ENCODE data around the gene KIAA1958. TPM values are rescaled to one million over a fixed set of nuclear protein-coding genes. Genes with fewer than 3 reads are reported as not detected.

The KIAA1958 gene
- total RNA-seq, 1 experiment from 2014 or later = 5.8 TPM

DNA sequence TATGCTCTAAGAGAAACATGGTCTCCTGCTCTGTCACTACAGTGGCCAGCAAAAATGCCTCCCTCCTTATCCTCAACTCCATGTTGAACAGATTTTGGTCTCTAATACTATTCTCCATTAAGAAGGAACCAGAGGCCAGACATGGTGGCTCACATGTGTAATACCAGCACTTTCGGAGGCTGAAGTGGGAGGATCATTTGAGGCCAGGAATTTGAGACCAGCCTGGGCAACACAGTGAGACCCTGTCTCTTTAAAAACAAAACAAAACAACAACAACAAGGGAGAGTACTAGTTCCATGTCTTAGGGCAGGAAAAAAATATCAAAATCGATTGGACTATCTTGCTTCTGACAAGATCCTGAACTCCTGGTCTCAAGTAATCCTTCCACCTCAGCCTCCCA lies 216.7 kb downstream of the KIAA1958 start:
- POLR2A ChIA-PET = interaction anchor here (0.8 to 1.8 kb wide), 2 partner anchors 14 to 217 kb away, joined by 3 to 4 read pairs; no protein-coding TSS in a partner anchor
- H3K27ac Mint-ChIP-seq (ENCODE audit: low read depth, unreplicated experiment) = no peak overlapping the region
- intact Hi-C loops (cut with micrococcal nuclease) = no loop called here
- DNase-seq (ENCODE audit: unreplicated experiment) = no peak
- CTCF ChIA-PET = no interaction called here
- no peak overlapping the region for H3K4me3 Mint-ChIP-seq (ENCODE audit: unreplicated experiment)
- no peaks in the 10 kb centered on the region for H3K9me3 Mint-ChIP-seq (ENCODE audit: unreplicated experiment)
- no TSS peak for BruUV-seq (replicated peaks)
- peaks cover 11% of the 10 kb centered on the region for H3K4me1 Mint-ChIP-seq (ENCODE audit: insufficient read depth, unreplicated experiment)
- TF ChIP-seq, protein P1, sequence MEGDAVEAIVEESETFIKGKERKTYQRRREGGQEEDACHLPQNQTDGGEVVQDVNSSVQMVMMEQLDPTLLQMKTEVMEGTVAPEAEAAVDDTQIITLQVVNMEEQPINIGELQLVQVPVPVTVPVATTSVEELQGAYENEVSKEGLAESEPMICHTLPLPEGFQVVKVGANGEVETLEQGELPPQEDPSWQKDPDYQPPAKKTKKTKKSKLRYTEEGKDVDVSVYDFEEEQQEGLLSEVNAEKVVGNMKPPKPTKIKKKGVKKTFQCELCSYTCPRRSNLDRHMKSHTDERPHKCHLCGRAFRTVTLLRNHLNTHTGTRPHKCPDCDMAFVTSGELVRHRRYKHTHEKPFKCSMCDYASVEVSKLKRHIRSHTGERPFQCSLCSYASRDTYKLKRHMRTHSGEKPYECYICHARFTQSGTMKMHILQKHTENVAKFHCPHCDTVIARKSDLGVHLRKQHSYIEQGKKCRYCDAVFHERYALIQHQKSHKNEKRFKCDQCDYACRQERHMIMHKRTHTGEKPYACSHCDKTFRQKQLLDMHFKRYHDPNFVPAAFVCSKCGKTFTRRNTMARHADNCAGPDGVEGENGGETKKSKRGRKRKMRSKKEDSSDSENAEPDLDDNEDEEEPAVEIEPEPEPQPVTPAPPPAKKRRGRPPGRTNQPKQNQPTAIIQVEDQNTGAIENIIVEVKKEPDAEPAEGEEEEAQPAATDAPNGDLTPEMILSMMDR (IDR thresholded peaks at IDR 0.05; ENCODE audit: unreplicated experiment) = no peak
- peaks cover 19% of the 10 kb centered on the region for H3K36me3 Mint-ChIP-seq (ENCODE audit: insufficient read depth, unreplicated experiment)
- H3K27me3 Mint-ChIP-seq (ENCODE audit: insufficient read depth, unreplicated experiment) = no peaks in the 10 kb centered on the region

DNA sequence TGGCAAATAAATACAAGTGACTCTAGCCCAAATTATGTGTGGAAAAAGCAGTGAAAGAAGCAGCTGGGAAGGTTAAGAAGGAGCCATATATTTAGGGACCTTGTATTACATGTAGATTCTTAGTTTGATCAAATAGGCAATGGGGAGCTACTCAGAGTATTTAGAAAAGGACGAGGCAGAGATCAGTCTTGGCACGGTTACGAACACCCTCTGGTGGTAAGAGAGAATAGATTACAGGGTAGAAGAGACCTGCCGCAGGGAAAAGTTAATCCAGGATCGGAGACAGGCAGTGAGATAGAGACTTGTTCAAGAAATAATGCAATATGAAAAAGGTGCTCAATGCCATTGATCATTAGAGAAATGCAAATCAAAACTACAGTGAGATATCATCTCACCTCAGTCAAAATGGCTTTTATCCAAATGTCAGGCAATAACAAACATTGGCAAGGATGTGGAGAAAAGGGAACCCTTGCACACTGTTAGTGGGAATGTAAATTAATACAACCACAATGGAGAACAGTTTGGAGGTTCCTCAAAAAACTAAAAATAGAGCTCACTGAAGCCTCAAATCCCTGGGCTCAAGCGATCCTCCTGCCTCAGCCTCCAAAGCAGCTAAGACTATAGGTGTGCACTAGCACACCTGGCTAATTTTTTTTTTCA lies 219.3 kb downstream of the KIAA1958 start:
- POLR2A ChIA-PET = no interaction called here

DNA sequence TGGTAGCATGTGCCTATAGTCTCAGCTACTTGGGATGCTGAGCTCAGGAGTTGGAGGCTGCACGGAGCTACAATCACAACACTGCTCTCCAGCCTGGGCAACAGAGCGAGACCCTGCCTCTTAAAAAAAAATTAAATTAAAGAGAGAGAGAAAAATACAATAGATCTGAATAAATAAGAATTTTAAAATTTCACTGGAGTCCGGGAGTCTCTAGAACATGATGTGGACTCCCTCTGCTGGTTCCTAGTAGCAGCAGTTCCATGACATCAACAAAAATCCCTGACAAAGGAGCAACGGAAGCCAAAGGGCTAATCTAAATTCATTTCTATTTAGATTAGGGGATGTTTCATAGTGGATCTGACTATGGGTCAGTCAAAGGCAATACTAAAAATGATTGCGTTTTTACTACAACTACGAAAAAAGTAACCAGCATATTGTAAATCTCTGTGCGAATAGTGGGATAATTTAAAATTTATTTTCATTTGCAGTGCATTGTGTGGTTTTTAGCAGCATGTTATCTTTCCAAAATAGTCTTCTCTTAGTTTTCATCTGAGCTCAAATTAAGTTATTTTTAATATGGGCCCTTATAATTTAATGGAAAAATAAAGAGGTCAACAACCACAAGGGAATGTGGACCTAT lies 224.5 kb downstream of the KIAA1958 start:
- intact Hi-C loops (cut with micrococcal nuclease) = loop anchor here (1.0 to 5.0 kb wide), 4 partner anchors 224 to 599 kb away; partner anchors contain the start of gene KIAA1958
- peaks cover 27% of the 10 kb centered on the region for H3K36me3 Mint-ChIP-seq (ENCODE audit: insufficient read depth, unreplicated experiment)
- H3K4me3 Mint-ChIP-seq (ENCODE audit: unreplicated experiment) = no peak overlapping the region
- no peaks in the 10 kb centered on the region for H3K27me3 Mint-ChIP-seq (ENCODE audit: insufficient read depth, unreplicated experiment)
- ChIA-PET CTCF (interaction anchor here (0.5 to 2.4 kb wide), 25 partner anchors 12 to 1741 kb away, joined by 3 to 21 read pairs (median 3); partner anchors contain the start of gene HSDL2), POLR2A (interaction anchor here (1.1 to 1.3 kb wide), 2 partner anchors 41 to 332 kb away, joined by 4 to 5 read pairs; partner anchors contain the start of gene HSDL2)
- TF ChIP-seq, protein P1 (IDR thresholded peaks at IDR 0.05; ENCODE audit: unreplicated experiment) = peak; percentile 40
- peak; percentile 38 for DNase-seq (ENCODE audit: unreplicated experiment)
- H3K9me3 Mint-ChIP-seq (ENCODE audit: unreplicated experiment) = peaks cover 7% of the 10 kb centered on the region
- BruUV-seq (replicated peaks) = no TSS peak
- peaks cover 17% of the 10 kb centered on the region for H3K4me1 Mint-ChIP-seq (ENCODE audit: insufficient read depth, unreplicated experiment)
- H3K27ac Mint-ChIP-seq (ENCODE audit: low read depth, unreplicated experiment) = no peak overlapping the region

More for the DNA sequence above, 219.3 kb downstream of the KIAA1958 start:
- TF ChIP-seq, protein P1 (IDR thresholded peaks at IDR 0.05; ENCODE audit: unreplicated experiment) = no peak
- intact Hi-C loops (cut with micrococcal nuclease) = no loop called here
- Mint-ChIP-seq H3K9me3 (ENCODE audit: unreplicated experiment) (no peaks in the 10 kb centered on the region), H3K27ac (ENCODE audit: low read depth, unreplicated experiment) (no peak overlapping the region), H3K27me3 (ENCODE audit: insufficient read depth, unreplicated experiment) (no peaks in the 10 kb centered on the region), H3K4me3 (ENCODE audit: unreplicated experiment) (no peak overlapping the region), H3K4me1 (ENCODE audit: insufficient read depth, unreplicated experiment) (peaks cover 11% of the 10 kb centered on the region), H3K36me3 (ENCODE audit: insufficient read depth, unreplicated experiment) (peaks cover 25% of the 10 kb centered on the region)
- DNase-seq (ENCODE audit: unreplicated experiment) = peak; percentile 27
- BruUV-seq (replicated peaks) = no TSS peak
- CTCF ChIA-PET = interaction anchor here (0.7 to 1.6 kb wide), 3 partner anchors 114 to 289 kb away, joined by 3 to 5 read pairs (median 3); no protein-coding TSS in a partner anchor

DNA sequence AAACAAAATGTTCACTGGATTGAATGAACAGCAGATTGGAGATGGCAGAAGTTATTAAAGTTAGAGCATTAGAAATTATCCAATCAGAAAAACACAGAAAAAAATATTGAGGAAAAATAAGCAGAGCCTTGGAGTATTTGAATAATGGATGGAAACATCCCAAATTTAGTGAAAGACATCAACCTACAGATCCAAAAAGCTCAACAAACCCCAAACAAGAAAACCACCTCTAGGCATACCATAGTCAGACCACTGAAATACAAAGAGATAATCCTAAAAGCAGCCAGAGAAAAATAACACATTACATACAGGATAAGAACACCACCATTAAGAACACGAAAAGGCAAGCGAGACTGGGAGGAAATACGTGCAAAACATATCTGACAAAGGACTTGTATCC lies 226.1 kb downstream of the KIAA1958 start:
- BruUV-seq (replicated peaks) = no TSS peak
- H3K27me3 Mint-ChIP-seq (ENCODE audit: insufficient read depth, unreplicated experiment) = no peaks in the 10 kb centered on the region
- TF ChIP-seq, protein P1 (IDR thresholded peaks at IDR 0.05; ENCODE audit: unreplicated experiment) = no peak
- ChIA-PET POLR2A (interaction anchor here (0.5 to 1.0 kb wide), 2 partner anchors 226 to 256 kb away, joined by 3 to 4 read pairs; partner anchors contain the start of gene KIAA1958), CTCF (interaction anchor here (1.3 to 2.4 kb wide), 5 partner anchors 11 to 333 kb away, joined by 3 to 21 read pairs (median 7); partner anchors contain the start of gene HSDL2)
- H3K9me3 Mint-ChIP-seq (ENCODE audit: unreplicated experiment) = peaks cover 7% of the 10 kb centered on the region
- H3K4me3 Mint-ChIP-seq (ENCODE audit: unreplicated experiment) = no peak overlapping the region
- H3K36me3 Mint-ChIP-seq (ENCODE audit: insufficient read depth, unreplicated experiment) = peaks cover 21% of the 10 kb centered on the region
- intact Hi-C loops (cut with micrococcal nuclease) = loop anchor here (5.0 kb wide), 2 partner anchors 225 to 600 kb away; partner anchors contain the start of gene KIAA1958
- peaks cover 12% of the 10 kb centered on the region for H3K4me1 Mint-ChIP-seq (ENCODE audit: insufficient read depth, unreplicated experiment)
- DNase-seq (ENCODE audit: unreplicated experiment) = no peak
- H3K27ac Mint-ChIP-seq (ENCODE audit: low read depth, unreplicated experiment) = no peak overlapping the region

All from MCF 10A (cell line).